Endometrium (tissue), 2 donors: ENCODE results near the gene POLD4.
"Not testable (repeated sequence)": the region's sequence is repeated elsewhere in the genome, so short reads cannot be mapped to it uniquely, and the experiment has no call there.

Source experiments
- FAIRE-seq: peaks from 2 replicates; lab custom pipeline; 2012; peaks lifted over from hg19 to GRCh38; lab: Jason Lieb, UNC
- donor health status: control.
- donor health status: control.

The POLD4 gene

DNA sequence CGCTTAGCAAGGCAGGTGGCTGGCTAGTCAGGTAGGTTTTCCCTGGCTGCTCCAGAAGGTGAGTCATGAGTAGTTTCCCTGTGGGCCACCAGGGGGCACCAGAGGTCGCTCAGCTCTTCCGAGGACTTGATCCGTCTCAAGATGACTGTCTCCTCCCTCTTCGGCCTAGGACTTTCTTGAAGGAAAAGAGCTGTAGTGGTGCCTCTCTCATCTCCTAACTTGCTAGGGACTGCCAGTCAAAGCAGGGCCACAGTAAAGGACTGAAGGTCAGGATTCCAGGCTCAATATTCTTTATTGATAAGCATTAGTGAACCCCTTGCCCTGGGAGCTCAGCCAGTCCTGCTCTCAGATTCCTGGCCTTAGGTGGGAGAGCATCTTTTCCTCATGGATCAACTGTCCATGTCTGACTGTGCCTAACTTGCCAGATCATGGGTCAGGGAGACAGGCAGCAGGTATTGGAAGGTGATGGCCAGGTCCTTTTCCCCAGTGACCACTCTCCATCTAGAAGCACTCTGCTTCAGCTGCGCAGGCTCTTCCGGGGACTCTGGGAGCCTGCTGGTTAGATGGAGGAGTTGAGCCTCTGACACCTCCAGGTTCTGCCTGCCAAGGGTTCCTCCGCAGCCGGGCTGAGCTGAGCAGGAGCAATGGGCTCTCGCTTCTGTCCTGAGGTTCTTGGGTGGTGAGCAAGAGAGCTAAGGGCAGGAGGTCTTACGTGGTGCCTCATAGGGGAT lies 1.9 kb downstream of the POLD4 start:
- no peak for FAIRE-seq

DNA sequence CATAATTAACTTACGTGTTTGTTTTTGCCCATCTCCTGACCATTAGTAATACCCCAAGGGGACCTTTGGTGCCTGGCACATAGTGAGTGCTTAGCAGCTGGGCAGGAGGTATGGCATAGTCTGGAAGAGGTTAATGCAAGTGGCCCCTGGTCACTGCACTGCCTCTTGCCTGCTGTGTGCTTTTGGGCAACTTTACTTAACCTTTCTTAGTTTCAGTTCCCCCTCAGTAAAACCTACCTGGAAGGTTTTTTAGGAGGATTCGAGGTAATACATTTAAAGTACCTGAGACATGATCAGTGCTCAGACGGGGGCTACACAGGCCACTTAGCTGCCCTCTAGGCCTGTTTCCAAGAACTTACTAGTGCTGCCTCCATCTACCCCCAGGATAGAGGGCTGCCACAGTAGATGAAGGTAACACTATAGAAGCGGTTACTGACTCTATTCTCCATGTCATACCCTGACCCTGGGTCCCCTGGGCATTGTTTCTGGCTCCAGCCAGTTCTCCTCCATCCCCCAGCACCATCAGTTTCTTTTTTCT lies 3.3 kb downstream of the POLD4 start:
- FAIRE-seq, result no peak

- no peak for FAIRE-seq
These were observed 3.9 kb downstream of the POLD4 start for GRCh38 chr11:67349457-67349856.

GRCh38 chr11:67349036-67349435 lies 4.3 kb downstream of the POLD4 start:
- FAIRE-seq, result no peak

DNA sequence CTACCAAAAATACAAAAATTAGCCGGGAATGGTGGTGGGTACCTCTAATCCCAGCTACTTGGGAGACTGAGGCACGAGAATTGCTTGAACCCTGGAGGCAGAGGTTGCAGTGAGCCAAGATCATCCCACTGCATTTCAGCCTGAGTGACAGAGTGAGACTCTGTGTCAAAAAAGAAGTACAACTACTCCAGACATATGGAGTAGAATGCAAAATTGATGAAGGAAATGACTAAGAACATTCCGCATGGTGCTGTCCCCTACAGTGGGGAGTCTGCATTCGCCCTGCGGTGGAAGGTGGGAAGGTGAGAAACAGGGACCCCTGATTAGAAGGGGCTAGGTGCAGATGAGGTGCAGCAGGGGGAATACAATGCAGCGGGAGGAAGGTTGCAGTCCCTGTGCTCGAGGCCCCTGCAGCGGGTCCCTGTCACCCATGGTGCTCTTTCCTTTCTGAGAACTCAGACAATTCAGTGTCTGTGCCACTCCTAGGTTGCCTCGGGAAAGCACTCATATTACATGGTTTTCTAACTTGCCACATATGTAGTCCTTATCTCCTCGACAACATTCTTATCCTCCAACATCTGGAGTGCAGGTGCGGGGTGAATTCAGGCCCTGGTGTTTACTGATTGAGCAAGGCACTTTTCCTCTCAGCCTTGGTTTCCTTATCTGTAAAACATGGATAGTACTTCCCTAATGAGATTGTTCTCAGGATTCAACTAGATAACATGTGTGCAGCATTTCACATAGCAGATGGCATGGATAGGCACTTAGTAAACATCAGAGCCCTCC lies 5.2 kb downstream of the POLD4 start:
- FAIRE-seq, result no peak

GRCh38 chr11:67345920-67346819 lies 7.2 kb downstream of the POLD4 start:
- FAIRE-seq, result no peak

- no peak for FAIRE-seq
These were observed 8.0 kb downstream of the POLD4 start for GRCh38 chr11:67345247-67345919.

GRCh38 chr11:67344264-67344663 lies 9.1 kb downstream of the POLD4 start:
- no peak for FAIRE-seq

DNA sequence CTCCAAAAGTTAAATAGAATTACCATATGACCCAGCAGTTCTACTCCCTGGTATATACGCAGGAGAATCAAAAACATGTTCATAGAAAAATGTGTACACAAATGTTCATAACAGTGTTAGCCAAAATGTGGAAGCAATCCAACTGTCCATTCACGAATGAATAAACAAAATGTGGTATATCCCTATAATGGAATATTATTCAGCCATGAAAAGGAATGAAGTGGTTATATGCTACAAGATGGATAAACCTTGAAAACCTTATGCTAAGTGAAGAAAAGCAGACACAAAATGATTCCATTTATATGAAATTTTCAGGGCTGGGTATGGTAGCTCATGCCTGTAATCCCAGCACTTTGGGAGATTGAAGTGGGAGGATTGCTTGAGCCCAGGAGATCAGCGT lies 16.1 kb downstream of the POLD4 start:
- FAIRE-seq, result no peak

- no peak for FAIRE-seq
These were observed 21.2 kb downstream of the POLD4 start for GRCh38 chr11:67332081-67332691.

GRCh38 chr11:67323526-67323925 lies 29.8 kb downstream of the POLD4 start:
- no peak for FAIRE-seq

- FAIRE-seq, result no peak
These were observed 31.3 kb downstream of the POLD4 start for GRCh38 chr11:67322049-67322448.

GRCh38 chr11:67321313-67321871 lies 32.0 kb downstream of the POLD4 start:
- no peak for FAIRE-seq

DNA sequence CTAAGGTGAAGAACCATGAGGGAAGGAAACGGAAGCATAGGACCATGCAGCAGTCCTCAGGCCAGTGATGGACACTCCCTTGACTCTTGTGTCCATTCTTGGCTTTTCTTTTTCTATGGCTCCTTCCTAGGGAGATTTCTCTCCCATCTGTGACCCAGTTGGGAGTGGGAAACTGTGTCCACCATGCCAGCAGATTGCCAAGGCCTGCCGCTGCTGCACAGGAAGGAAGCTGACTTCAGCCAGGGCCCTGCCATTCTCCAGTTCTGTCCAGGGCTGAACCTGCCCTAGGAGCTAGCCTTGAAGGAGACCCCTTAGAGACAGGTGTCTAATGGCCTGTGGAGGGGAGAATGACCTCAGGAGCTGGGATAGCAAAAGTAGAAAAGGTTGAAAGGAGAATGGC lies 32.7 kb downstream of the POLD4 start:
- FAIRE-seq, result no peak

DNA sequence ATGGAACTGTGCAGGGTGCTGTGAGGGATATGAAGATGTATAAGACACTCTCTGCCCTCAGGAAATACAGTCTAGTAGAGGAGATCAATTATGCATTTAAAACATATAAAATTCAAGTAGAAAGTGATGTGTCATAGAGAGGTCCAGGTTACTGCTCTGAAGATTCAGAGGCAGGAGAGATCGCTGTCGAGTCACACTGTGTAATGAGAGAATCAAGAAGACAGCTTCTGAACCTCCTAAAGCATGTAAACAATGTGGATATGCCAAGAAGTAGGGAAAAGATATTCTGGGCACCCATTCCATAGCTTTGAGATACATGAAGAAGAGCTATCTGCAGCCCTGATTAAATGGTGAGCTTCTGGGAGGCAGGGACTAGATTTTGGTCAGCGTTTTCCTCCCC lies 33.3 kb downstream of the POLD4 start:
- no peak for FAIRE-seq

DNA sequence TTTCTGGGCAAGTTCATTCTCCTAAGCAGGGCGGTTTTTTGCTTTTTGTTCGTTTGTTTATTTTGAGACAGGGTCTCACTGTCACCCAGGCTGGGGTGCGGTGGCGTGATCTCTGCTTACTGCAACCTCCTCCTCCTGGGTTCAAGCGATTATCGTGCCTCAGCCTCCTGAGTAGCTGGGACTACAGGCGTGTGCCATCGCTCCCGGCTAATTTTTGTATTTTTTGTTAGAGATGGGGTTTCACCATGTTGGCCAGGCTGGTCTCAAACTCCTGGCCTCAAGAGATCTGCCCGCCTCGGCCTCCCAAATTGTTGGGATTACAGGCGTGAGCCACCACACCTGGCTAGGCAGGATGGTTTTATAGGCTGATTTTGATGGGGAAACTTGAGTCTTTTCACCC lies 34.5 kb downstream of the POLD4 start:
- FAIRE-seq, result not testable (repeated sequence)

GRCh38 chr11:67317888-67318555 lies 35.3 kb downstream of the POLD4 start:
- no peak for FAIRE-seq

- FAIRE-seq, result no peak
These were observed 36.0 kb downstream of the POLD4 start for GRCh38 chr11:67317205-67317887.

DNA sequence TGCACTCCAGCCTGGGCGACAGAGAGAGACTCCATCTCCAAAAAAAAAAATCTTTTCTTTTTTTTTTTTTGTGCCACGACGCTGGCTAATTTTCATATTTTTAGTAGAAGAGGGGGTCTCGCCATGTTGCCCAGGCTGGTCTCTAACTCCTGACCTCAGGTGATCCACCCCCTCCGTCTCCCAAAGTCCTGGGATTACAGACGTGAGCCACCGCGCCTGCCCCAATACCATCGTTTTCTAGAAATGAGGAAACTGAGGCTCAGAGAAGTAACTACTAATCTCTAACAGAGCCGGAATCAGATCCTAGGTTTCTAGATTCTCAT lies 36.5 kb downstream of the POLD4 start:
- FAIRE-seq, result no peak

DNA sequence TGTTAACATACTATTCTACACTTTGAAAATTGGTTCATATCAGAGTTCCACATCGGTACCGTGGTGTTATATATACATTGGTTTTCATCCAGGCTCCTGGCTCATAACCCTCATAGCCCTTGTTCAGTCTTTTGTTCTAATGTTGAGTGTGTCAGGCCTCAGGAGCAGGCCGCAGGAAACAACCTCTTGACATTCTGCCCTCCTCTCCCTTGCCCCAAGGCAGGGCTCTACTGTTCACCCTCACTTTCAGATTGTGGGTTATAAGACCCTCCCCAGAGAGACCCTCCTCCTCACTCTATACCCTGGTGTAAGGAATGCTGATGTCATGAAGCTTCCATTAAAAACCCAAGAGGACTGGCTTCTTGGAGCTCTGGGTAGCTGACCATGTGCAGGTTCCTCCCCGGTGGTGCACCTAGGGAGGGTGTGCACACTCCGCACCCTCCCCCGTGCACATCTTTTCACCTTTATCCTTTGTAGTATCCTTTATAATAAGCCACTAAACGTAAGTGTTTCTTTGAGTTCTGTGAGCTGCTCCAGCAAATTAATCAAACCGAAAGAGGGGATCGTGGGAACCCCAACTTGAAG lies 37.9 kb downstream of the POLD4 start:
- FAIRE-seq, result no peak
